HG02678 (cell line): ENCODE results near the gene PCDHGA1.
"Not testable (repeated sequence)": the region's sequence is repeated elsewhere in the genome, so short reads cannot be mapped to it uniquely, and the experiment has no call there.

Source experiments
- ATAC-seq: cut with Tn5 transposase; IDR thresholded peaks from one replicate; pipeline ENCODE4 v1.9.1; 2021; ENCODE audit warnings: mild to moderate bottlenecking, moderate library complexity; ENCODE audit not compliant: unreplicated experiment

Gene PCDHGA1

GRCh38 chr5:141382469-141383294 lies 52.4 kb downstream of the PCDHGA1 start, which contains the start of gene PCDHGA7:
PCDHGA7 (plus strand) TSS chr5:141382742; CDS start chr5:141382900, 158 bp downstream.
- no peak for ATAC-seq

GRCh38 chr5:141383345-141383744 lies 53.0 kb downstream of the PCDHGA1 start:
- ATAC-seq: no peak

DNA sequence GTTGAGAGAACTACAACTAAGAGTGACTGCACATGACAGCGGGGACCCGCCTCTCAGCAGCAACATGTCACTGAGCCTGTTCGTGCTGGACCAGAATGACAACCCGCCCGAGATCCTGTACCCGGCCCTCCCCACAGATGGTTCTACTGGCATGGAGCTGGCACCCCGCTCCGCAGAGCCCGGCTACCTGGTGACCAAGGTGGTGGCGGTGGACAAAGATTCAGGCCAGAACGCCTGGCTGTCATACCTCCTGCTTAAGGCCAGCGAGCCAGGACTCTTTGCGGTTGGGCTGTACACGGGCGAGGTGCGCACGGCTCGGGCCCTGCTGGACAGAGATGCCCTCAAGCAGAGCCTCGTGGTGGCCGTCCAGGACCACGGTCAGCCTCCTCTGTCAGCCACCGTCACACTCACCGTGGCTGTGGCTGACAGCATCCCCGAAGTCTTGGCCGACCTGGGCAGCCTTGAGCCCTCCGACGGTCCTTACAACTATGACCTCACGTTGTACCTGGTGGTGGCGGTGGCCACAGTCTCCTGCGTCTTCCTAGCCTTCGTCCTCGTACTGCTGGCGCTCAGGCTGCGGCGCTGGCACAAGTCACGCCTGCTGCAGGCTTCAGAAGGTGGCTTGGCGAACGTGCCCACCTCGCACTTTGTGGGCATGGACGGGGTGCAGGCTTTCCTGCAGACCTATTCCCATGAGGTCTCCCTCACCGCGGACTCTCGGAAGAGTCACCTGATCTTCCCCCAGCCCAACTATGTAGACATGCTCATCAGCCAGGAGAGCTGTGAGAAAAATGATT lies 54.4 kb downstream of the PCDHGA1 start:
- ATAC-seq: no peak

- ATAC-seq: not testable (repeated sequence)
Observed at GRCh38 chr5:141387557-141388311, 57.4 kb downstream of the PCDHGA1 start, which contains the start of gene PCDHGB4. PCDHGB4 (plus strand) TSS chr5:141387698; CDS start chr5:141387885, 187 bp downstream.

DNA sequence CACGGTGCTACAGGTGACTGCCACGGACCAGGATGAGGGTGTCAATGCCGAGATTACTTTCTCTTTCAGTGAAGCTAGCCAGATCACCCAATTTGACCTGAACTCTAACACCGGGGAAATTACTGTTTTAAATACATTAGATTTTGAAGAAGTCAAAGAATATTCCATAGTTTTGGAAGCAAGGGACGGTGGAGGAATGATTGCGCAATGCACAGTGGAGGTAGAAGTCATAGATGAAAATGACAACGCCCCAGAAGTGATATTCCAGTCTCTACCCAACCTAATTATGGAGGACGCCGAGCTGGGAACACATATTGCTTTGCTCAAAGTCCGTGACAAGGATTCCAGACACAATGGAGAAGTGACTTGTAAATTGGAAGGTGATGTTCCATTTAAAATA lies 58.3 kb downstream of the PCDHGA1 start:
- no peak for ATAC-seq

GRCh38 chr5:141389153-141390042 lies 59.1 kb downstream of the PCDHGA1 start:
- ATAC-seq: no peak

DNA sequence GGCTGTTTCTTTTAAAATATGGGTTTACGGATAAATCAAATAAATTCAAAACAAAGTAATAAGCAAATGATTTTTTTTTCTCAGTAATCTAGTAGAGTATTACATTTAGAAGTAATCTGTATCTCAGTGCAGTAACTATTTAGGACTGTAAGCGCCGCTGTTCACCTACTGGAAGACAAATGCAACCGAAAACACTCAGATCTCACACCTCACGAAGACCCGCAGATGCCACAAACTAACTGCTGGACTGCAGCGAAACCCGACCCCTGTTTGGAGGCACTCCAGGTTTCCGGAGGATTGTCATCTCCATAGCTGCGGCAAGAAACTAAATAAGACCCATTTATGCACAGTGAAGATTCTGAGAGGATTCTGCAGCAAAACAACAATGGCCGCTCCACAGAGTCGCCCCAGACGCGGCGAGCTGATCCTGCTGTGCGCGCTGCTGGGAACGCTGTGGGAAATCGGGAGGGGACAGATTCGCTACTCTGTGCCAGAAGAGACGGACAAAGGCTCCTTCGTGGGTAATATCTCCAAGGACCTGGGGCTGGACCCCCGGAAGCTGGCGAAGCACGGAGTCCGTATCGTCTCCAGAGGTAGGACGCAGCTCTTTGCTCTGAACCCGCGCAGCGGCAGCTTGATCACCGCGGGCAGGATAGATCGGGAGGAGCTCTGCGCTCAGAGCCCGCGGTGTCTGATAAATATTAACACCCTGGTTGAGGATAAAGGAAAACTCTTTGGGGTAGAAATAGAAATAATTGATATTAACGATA lies 62.3 kb downstream of the PCDHGA1 start, which contains the start of gene PCDHGA8:
PCDHGA8 (plus strand) TSS at position 205 of the 770 bp plus-strand sequence; CDS start at position 386, 181 bp downstream.
- ATAC-seq: no peak

DNA sequence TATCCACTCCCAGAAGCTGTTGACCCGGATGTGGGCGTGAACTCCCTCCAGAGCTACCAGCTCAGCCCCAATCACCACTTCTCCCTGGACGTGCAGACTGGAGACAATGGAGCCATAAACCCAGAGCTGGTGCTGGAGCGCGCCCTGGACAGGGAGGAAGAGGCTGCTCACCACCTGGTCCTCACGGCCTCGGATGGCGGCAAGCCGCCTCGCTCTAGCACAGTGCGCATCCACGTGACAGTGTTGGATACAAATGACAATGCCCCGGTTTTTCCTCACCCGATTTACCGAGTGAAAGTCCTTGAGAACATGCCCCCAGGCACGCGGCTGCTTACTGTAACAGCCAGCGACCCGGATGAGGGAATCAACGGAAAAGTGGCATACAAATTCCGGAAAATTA lies 63.0 kb downstream of the PCDHGA1 start:
- ATAC-seq: no peak

DNA sequence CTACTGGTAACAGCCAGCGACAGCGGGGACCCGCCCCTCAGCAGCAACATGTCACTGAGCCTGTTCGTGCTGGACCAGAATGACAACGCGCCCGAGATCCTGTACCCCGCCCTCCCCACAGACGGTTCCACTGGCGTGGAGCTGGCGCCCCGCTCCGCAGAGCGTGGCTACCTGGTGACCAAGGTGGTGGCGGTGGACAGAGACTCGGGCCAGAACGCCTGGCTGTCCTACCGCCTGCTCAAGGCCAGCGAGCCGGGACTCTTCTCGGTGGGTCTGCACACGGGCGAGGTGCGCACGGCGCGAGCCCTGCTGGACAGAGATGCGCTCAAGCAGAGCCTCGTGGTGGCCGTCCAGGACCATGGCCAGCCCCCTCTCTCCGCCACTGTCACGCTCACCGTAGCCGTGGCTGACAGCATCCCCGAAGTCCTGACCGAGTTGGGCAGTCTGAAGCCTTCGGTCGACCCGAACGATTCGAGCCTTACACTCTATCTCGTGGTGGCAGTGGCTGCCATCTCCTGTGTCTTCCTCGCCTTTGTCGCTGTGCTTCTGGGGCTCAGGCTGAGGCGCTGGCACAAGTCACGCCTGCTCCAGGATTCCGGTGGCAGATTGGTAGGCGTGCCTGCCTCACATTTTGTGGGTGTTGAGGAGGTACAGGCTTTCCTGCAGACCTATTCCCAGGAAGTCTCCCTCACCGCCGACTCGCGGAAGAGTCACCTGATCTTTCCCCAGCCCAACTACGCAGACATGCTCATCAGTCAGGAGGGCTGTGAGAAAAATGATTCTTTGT lies 64.3 kb downstream of the PCDHGA1 start:
- ATAC-seq: not testable (repeated sequence)

GRCh38 chr5:141397756-141398551 lies 67.6 kb downstream of the PCDHGA1 start, which contains the start of gene PCDHGB5:
PCDHGB5 (plus strand) TSS chr5:141397947; CDS start chr5:141398128, 181 bp downstream.
- ATAC-seq: peak; percentile 97

GRCh38 chr5:141398608-141399007 lies 68.3 kb downstream of the PCDHGA1 start:
- no peak for ATAC-seq

DNA sequence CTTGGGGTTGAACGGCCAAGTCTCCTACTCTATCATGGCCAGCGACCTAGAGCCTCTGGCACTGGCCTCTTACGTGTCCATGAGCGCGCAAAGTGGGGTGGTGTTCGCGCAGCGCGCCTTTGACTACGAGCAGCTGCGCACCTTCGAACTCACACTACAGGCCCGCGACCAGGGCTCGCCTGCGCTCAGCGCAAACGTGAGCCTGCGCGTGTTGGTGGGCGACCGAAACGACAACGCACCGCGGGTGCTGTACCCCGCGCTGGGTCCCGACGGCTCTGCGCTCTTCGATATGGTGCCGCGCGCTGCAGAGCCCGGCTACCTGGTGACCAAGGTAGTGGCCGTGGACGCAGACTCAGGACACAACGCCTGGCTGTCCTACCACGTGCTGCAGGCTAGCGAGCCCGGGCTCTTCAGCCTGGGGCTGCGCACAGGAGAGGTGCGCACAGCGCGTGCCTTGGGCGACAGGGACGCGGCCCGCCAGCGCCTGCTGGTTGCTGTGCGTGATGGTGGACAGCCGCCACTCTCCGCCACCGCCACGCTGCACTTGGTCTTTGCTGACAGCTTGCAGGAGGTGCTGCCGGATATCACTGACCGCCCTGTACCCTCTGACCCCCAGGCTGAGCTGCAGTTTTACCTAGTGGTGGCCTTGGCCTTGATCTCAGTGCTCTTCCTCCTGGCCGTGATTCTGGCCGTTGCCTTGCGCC lies 69.4 kb downstream of the PCDHGA1 start:
- ATAC-seq: no peak

DNA sequence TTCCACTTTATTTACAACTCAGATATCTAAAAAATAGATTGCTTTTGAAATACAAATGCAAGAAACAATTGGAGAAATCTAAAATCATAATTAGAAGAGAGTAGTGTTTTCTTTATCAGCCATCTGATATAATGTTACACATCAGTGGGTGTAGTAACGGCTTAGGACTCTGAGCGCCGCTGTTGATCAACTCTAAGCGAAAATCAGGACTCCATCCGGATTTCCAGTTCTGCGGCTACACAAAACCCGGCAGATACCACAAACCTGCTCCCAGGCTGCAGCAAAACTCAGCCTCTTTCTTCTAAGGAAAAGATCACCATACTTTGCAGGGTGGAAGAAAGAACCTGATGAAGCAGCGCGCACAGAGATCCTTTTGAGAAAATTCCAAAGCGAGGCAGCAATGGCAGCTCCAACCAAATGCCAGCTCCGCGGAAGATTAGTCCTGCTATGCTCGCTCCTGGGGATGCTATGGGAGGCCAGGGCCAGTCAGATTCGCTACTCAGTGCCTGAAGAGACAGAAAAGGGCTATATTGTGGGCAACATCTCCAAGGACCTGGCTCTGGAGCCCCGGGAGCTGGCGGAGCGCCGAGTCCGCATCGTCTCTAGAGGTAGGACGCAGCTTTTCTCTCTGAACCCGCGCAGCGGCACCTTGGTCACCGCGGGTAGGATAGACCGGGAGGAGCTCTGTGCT lies 72.4 kb downstream of the PCDHGA1 start, which contains the start of gene PCDHGA9:
PCDHGA9 (plus strand) TSS at position 226 of the 691 bp plus-strand sequence; CDS start at position 401, 175 bp downstream.
- ATAC-seq: no peak

- no peak for ATAC-seq
Observed at GRCh38 chr5:141403387-141403786, 73.1 kb downstream of the PCDHGA1 start.

- ATAC-seq: peak; percentile 78
Observed at GRCh38 chr5:141407790-141408505, 77.6 kb downstream of the PCDHGA1 start, which contains the start of gene PCDHGB6. PCDHGB6 (plus strand) TSS chr5:141408021; CDS start chr5:141408203, 182 bp downstream.
